ENCODE measurements around the gene TYW1.
"Not testable (repeated sequence)": the region's sequence is repeated elsewhere in the genome, so short reads cannot be mapped to it uniquely, and the experiment has no call there.

DNA sequence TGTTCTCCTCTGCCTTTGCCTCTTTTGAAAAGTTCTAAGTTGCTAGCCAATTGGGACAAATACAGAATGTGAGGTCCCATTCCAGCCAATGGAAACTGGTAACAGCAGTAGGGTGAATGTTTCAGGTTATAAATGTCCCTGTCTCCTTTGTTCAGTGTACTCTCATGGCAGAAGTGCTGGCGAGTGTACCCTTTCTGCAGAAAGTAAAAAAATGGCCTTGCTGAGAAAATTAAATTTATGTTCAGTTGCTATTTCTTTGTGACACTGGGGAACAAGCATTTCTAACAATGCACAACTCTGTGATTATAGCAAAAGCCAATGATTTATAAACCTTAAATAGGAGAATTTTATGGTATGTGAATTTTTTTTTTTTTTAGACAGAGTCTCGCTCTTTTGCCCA, 79.5 kb downstream of the TYW1 start:
- TF ChIP-seq POLR2A (IDR thresholded peaks at IDR 0.05) = not testable (repeated sequence)
- TF ChIP-seq, protein P1, sequence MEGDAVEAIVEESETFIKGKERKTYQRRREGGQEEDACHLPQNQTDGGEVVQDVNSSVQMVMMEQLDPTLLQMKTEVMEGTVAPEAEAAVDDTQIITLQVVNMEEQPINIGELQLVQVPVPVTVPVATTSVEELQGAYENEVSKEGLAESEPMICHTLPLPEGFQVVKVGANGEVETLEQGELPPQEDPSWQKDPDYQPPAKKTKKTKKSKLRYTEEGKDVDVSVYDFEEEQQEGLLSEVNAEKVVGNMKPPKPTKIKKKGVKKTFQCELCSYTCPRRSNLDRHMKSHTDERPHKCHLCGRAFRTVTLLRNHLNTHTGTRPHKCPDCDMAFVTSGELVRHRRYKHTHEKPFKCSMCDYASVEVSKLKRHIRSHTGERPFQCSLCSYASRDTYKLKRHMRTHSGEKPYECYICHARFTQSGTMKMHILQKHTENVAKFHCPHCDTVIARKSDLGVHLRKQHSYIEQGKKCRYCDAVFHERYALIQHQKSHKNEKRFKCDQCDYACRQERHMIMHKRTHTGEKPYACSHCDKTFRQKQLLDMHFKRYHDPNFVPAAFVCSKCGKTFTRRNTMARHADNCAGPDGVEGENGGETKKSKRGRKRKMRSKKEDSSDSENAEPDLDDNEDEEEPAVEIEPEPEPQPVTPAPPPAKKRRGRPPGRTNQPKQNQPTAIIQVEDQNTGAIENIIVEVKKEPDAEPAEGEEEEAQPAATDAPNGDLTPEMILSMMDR (IDR thresholded peaks at IDR 0.05) = not testable (repeated sequence)
